ENCODE results near the gene PELI3. TPM values are rescaled to one million over a fixed set of nuclear protein-coding genes. Genes with fewer than 3 reads are reported as not detected.

PELI3 gene
- 1 to 10 TPM; 3.1 to 5.0 (median 4.6) TPM for polyA plus RNA-seq
- long read RNA-seq, donor 1, partial matches to known transcripts, result 0 of 2 reads
- long read RNA-seq, donor 1, other reads (novel, unspliced or antisense), result 0 of 2 reads
- long read RNA-seq, donor 2, result 0 reads
- long read RNA-seq, donor 3, result 0 reads
- long read RNA-seq, donor 4, result 0 reads
- long read RNA-seq, donor 5, partial matches to known transcripts, result 0 of 1 reads
- long read RNA-seq, donor 5, other reads (novel, unspliced or antisense), result 0 of 1 reads
- long read RNA-seq, donor 6, result 0 reads
- long read RNA-seq, donor 7, result 0 reads
- long read RNA-seq, donor 8, result 0 reads
- long read RNA-seq, donor 9, result 0 reads
- long read RNA-seq, donor 10, result 0 reads

GRCh38 chr11:66466225-66467033 is at the start of gene PELI3:
Gene PELI3, plus strand, starts transcription at chr11:66466905. Its CDS starts 1,224 bp downstream, at chr11:66468129.
- Histone ChIP-seq H3K4me3 (ENCODE audit: low read depth in 1 of 3, low read length in 3 of 3) (peak within 1 kb of the TSS; percentile 60 to 89 (median 75)), H3K4me1 (ENCODE audit: control insufficient read depth in 3 of 3, insufficient read depth in 2 of 3, low read depth in 1 of 3, low read length in 2 of 3) (peaks cover 0 to 8% (median 0%) of the 10 kb centered on the region in 3 donors), H3K27me3 (ENCODE audit: control insufficient read depth in 3 of 3, insufficient read depth in 3 of 3, low read length in 3 of 3) (peaks cover 0 to 13% (median 0%) of the 10 kb centered on the region in 3 donors), H3K36me3 (ENCODE audit: control insufficient read depth in 3 of 3, insufficient read depth in 2 of 3, low read depth in 1 of 3, low read length in 3 of 3) (peaks cover 0 to 13% (median 0%) of the 10 kb centered on the region in 3 donors), H3K9me3 (ENCODE audit: control insufficient read depth in 2 of 2, insufficient read depth in 1 of 2, low read depth in 1 of 2, low read length in 1 of 2) (peaks cover 0 to 4% of the 10 kb centered on the region in 2 donors), H3K27ac (ENCODE audit: low read depth in 1 of 3, low read length in 2 of 3) (peak within 1 kb of the TSS in 2 of 3 donors; percentile 55 to 61)
- FAIRE-seq (no peak), DNase-seq (peak; percentile 89 to 94)
- WGBS, 3 donors, result 1 to 2% (median 2%) methylated on average over 29 to 63 of the region's 63 CpGs

GRCh38 chr11:66417000-66417399 is 49.7 kb upstream of the PELI3 start:
- H3K9me3 ChIP-seq (ENCODE audit: control insufficient read depth in 2 of 2, insufficient read depth in 1 of 2, low read depth in 1 of 2, low read length in 1 of 2), result peaks cover 0 to 9% of the 10 kb centered on the region in 2 donors
- 68 to 74% (median 72%) methylated on average over 11 of the region's 11 CpGs for WGBS, 3 donors
- peaks cover 0 to 52% (median 2%) of the 10 kb centered on the region in 3 donors for H3K27me3 ChIP-seq (ENCODE audit: control insufficient read depth in 3 of 3, insufficient read depth in 3 of 3, low read length in 3 of 3)
- H3K4me1 ChIP-seq (ENCODE audit: control insufficient read depth in 3 of 3, insufficient read depth in 2 of 3, low read depth in 1 of 3, low read length in 2 of 3), result no peaks in the 10 kb centered on the region
- H3K27ac ChIP-seq (ENCODE audit: low read depth in 1 of 3, low read length in 2 of 3), result no peak overlapping the region
- peaks cover 0 to 2% (median 0%) of the 10 kb centered on the region in 3 donors for H3K36me3 ChIP-seq (ENCODE audit: control insufficient read depth in 3 of 3, insufficient read depth in 2 of 3, low read depth in 1 of 3, low read length in 3 of 3)
- no peak overlapping the region for H3K4me3 ChIP-seq (ENCODE audit: low read depth in 1 of 3, low read length in 3 of 3)
- DNase-seq (no peak), FAIRE-seq (no peak)

- no peak overlapping the region for H3K4me3 ChIP-seq (ENCODE audit: low read depth in 1 of 3, low read length in 3 of 3)
- peak overlapping the region in 1 of 3 donors; percentile 36 for H3K27ac ChIP-seq (ENCODE audit: low read depth in 1 of 3, low read length in 2 of 3)
- H3K9me3 ChIP-seq (ENCODE audit: control insufficient read depth in 2 of 2, insufficient read depth in 1 of 2, low read depth in 1 of 2, low read length in 1 of 2), result peaks cover 0 to 9% of the 10 kb centered on the region in 2 donors
- H3K27me3 ChIP-seq (ENCODE audit: control insufficient read depth in 3 of 3, insufficient read depth in 3 of 3, low read length in 3 of 3), result peaks cover 0 to 49% (median 2%) of the 10 kb centered on the region in 3 donors
- peaks cover 0 to 2% (median 0%) of the 10 kb centered on the region in 3 donors for H3K36me3 ChIP-seq (ENCODE audit: control insufficient read depth in 3 of 3, insufficient read depth in 2 of 3, low read depth in 1 of 3, low read length in 3 of 3)
- no peaks in the 10 kb centered on the region for H3K4me1 ChIP-seq (ENCODE audit: control insufficient read depth in 3 of 3, insufficient read depth in 2 of 3, low read depth in 1 of 3, low read length in 2 of 3)
- WGBS, 3 donors, result 6 to 16% (median 15%) methylated on average over 16 of the region's 16 CpGs
- FAIRE-seq (no peak), DNase-seq (peak; percentile 31 to 75)
Measured at GRCh38 chr11:66418168-66418985, 48.3 kb upstream of the PELI3 start.

- no peak for FAIRE-seq
- peaks cover 0 to 53% (median 2%) of the 10 kb centered on the region in 3 donors for H3K27me3 ChIP-seq (ENCODE audit: control insufficient read depth in 3 of 3, insufficient read depth in 3 of 3, low read length in 3 of 3)
- no peak for DNase-seq
- H3K9me3 ChIP-seq (ENCODE audit: control insufficient read depth in 2 of 2, insufficient read depth in 1 of 2, low read depth in 1 of 2, low read length in 1 of 2), result peaks cover 0 to 9% of the 10 kb centered on the region in 2 donors
- no peak overlapping the region for H3K4me3 ChIP-seq (ENCODE audit: low read depth in 1 of 3, low read length in 3 of 3)
- no peaks in the 10 kb centered on the region for H3K4me1 ChIP-seq (ENCODE audit: control insufficient read depth in 3 of 3, insufficient read depth in 2 of 3, low read depth in 1 of 3, low read length in 2 of 3)
- H3K27ac ChIP-seq (ENCODE audit: low read depth in 1 of 3, low read length in 2 of 3), result no peak overlapping the region
- H3K36me3 ChIP-seq (ENCODE audit: control insufficient read depth in 3 of 3, insufficient read depth in 2 of 3, low read depth in 1 of 3, low read length in 3 of 3), result peaks cover 0 to 2% (median 0%) of the 10 kb centered on the region in 3 donors
- 38 to 60% (median 54%) methylated on average over 2 to 3 of the region's 3 CpGs for WGBS, 3 donors
Measured at GRCh38 chr11:66418986-66419308, 47.8 kb upstream of the PELI3 start.

- no peak for FAIRE-seq
- H3K4me1 ChIP-seq (ENCODE audit: control insufficient read depth in 3 of 3, insufficient read depth in 2 of 3, low read depth in 1 of 3, low read length in 2 of 3), result no peaks in the 10 kb centered on the region
Measured at GRCh38 chr11:66419825-66420224, 46.9 kb upstream of the PELI3 start.

DNA sequence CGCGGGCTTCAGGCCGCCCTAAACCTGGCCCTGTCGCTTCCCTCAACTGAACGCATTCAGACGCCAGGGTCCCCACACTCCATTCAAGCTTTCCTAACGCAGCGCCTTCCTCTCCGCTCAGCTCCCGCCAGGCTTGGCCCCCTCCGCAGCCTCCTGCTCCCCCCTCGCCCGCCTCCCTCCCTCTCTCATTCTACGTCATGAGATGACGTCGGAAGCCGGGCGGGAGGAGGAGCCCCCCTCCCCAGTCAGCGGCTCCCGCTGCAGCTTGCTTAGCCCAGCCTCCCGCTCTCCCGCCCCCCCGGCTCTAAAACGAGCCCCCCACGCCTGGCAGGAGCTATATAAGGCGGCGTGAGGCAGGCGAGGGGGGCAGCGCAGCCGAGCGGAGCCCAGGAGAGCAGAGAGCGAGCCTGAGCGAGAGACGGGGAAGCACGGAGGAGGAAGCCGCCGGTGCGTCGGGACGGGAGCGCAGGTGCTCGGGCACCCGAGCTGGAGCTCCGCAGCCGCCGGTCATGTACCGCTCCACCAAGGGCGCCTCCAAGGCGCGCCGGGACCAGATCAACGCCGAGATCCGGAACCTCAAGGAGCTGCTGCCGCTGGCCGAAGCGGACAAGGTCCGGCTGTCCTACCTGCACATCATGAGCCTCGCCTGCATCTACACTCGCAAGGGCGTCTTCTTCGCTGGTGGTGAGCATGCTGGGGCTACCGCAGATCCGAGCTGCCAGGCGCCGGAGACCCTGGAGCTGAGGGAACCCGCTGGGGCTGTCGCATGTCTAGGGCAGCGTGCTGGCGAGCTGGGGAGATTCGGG is 45.8 kb upstream of the PELI3 start, which contains the start of gene NPAS4:
Gene NPAS4 (plus strand): TSS at position 365 of the 806 bp plus-strand sequence. CDS start 145 bp downstream, at position 510.
- H3K4me3 ChIP-seq (ENCODE audit: low read depth in 1 of 3, low read length in 3 of 3), result peak within 1 kb of the TSS in 1 of 3 donors; percentile 10
- H3K27ac ChIP-seq (ENCODE audit: low read depth in 1 of 3, low read length in 2 of 3), result peak within 1 kb of the TSS in 1 of 3 donors; percentile 33
- 7 to 19% (median 15%) methylated on average over 67 to 71 of the region's 71 CpGs for WGBS, 3 donors
- FAIRE-seq (no peak), DNase-seq (no peak)
- H3K36me3 ChIP-seq (ENCODE audit: control insufficient read depth in 3 of 3, insufficient read depth in 2 of 3, low read depth in 1 of 3, low read length in 3 of 3), result peaks cover 0 to 2% (median 0%) of the 10 kb centered on the region in 3 donors
- H3K4me1 ChIP-seq (ENCODE audit: control insufficient read depth in 3 of 3, insufficient read depth in 2 of 3, low read depth in 1 of 3, low read length in 2 of 3), result no peaks in the 10 kb centered on the region
- H3K27me3 ChIP-seq (ENCODE audit: control insufficient read depth in 3 of 3, insufficient read depth in 3 of 3, low read length in 3 of 3), result peaks cover 0 to 42% (median 2%) of the 10 kb centered on the region in 3 donors
- peaks cover 0 to 9% of the 10 kb centered on the region in 2 donors for H3K9me3 ChIP-seq (ENCODE audit: control insufficient read depth in 2 of 2, insufficient read depth in 1 of 2, low read depth in 1 of 2, low read length in 1 of 2)

More at GRCh38 chr11:66419825-66420224, 46.9 kb upstream of the PELI3 start:
- Histone ChIP-seq H3K9me3 (ENCODE audit: control insufficient read depth in 2 of 2, insufficient read depth in 1 of 2, low read depth in 1 of 2, low read length in 1 of 2) (peaks cover 0 to 9% of the 10 kb centered on the region in 2 donors), H3K4me3 (ENCODE audit: low read depth in 1 of 3, low read length in 3 of 3) (no peak overlapping the region), H3K36me3 (ENCODE audit: control insufficient read depth in 3 of 3, insufficient read depth in 2 of 3, low read depth in 1 of 3, low read length in 3 of 3) (peaks cover 0 to 2% (median 0%) of the 10 kb centered on the region in 3 donors), H3K27ac (ENCODE audit: low read depth in 1 of 3, low read length in 2 of 3) (no peak overlapping the region), H3K27me3 (ENCODE audit: control insufficient read depth in 3 of 3, insufficient read depth in 3 of 3, low read length in 3 of 3) (peaks cover 0 to 50% (median 2%) of the 10 kb centered on the region in 3 donors)
- 5 to 14% (median 7%) methylated on average over 8 to 30 of the region's 30 CpGs for WGBS, 3 donors
- DNase-seq, result no peak

DNA sequence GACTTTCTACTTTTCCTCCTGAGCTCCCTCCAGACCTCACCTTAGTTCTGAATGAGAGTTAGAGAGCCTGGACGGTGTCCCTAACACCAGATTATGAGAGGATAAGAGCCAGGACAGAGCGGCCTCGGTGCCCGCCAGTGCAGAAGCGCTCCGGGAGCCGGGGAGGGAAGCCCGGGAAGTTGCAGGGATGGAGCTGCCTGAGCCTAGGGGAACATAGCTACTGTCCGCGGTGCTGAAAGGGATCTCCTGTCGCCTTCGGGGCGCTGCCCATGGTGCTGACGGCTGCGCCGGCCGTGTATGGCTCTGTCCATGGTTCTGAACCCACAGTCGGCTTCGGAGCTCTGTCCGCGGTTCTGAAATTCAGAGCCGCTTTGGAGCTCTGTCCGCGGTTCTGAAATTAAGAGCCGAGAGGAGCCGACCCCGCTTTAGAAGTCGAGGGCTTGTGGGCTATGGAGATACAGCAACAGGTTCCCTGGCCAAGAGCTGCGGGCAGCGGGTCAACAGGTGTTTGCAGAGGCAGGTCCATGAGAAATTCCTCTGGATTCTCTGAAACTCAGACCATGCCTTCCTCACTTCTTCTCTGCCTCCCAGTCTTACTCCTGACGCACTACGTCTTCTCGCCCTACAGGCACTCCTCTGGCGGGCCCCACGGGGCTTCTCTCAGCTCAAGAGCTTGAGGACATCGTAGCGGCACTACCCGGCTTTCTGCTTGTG is 45.1 kb upstream of the PELI3 start:
- Histone ChIP-seq H3K4me3 (ENCODE audit: low read depth in 1 of 3, low read length in 3 of 3) (no peak overlapping the region), H3K27ac (ENCODE audit: low read depth in 1 of 3, low read length in 2 of 3) (peak overlapping the region in 1 of 3 donors; percentile 33), H3K4me1 (ENCODE audit: control insufficient read depth in 3 of 3, insufficient read depth in 2 of 3, low read depth in 1 of 3, low read length in 2 of 3) (no peaks in the 10 kb centered on the region), H3K27me3 (ENCODE audit: control insufficient read depth in 3 of 3, insufficient read depth in 3 of 3, low read length in 3 of 3) (peaks cover 0 to 42% (median 2%) of the 10 kb centered on the region in 3 donors), H3K9me3 (ENCODE audit: control insufficient read depth in 2 of 2, insufficient read depth in 1 of 2, low read depth in 1 of 2, low read length in 1 of 2) (peaks cover 0 to 9% of the 10 kb centered on the region in 2 donors), H3K36me3 (ENCODE audit: control insufficient read depth in 3 of 3, insufficient read depth in 2 of 3, low read depth in 1 of 3, low read length in 3 of 3) (peaks cover 0 to 6% (median 0%) of the 10 kb centered on the region in 3 donors)
- DNase-seq, result peak; percentile 83 to 94
- WGBS, 3 donors, result 13 to 14% (median 14%) methylated on average over 38 of the region's 38 CpGs
- FAIRE-seq, result no peak

Data from small intestine (tissue), 16 donors.